A673 (cell line): ENCODE results near the gene POGLUT3. TPM values are rescaled to one million over a fixed set of nuclear protein-coding genes. Genes with fewer than 3 reads are reported as not detected.

Experiments
- BruUV-seq: library from RNA; stranded (reverse); fragments of 400-500 nt; replicated peaks from 2 replicates; lab custom pipeline; 2021; lab: Mats Ljungman, UMichigan
- CTCF ChIA-PET: fragments of 300-600 bp; sonication (Branson Sonifier 250); formaldehyde crosslinking; loops from one replicate; lab custom pipeline; 2022; ENCODE audit warnings: antibody characterized with exemption; lab: Charles Lee
- POLR2A ChIA-PET: fragments of 300-600 bp; sonication (Branson Sonifier 250); formaldehyde crosslinking; loops from one replicate; lab custom pipeline; 2022; ENCODE audit warnings: antibody characterized with exemption; ENCODE audit not compliant: low non-redundant PET; lab: Charles Lee
- DNase-seq: peaks from one replicate; pipeline ENCODE4 v3.0.0-alpha.2; 2015; ENCODE audit warnings: low spot score
- H3K27ac ChIP-seq: fragments of 200-600 bp; sonication (generic); 2 replicates; pipeline ENCODE4 v1.5.1; 2016; ENCODE audit warnings: mixed run types, low read depth, mild to moderate bottlenecking, mixed read lengths, antibody characterized with exemption, low read length; ENCODE audit not compliant: poor library complexity, severe bottlenecking
- H3K27me3 ChIP-seq: fragments of 200-600 bp; sonication (generic); replicated peaks from 2 replicates; pipeline ENCODE4 v1.6.1; 2017; ENCODE audit warnings: mixed run types, low read depth, mild to moderate bottlenecking, mixed read lengths, antibody characterized with exemption, low read length; ENCODE audit not compliant: insufficient read depth, poor library complexity
- H3K36me3 ChIP-seq: fragments of 200-600 bp; sonication (generic); 2 replicates; pipeline ENCODE4 v1.6.1; 2016; ENCODE audit warnings: mixed run types, mild to moderate bottlenecking, mixed read lengths, antibody characterized with exemption, low read length; ENCODE audit not compliant: insufficient read depth, poor library complexity, severe bottlenecking
- H3K4me1 ChIP-seq: fragments of 200-600 bp; sonication (generic); 2 replicates; pipeline ENCODE4 v1.6.1; 2017; ENCODE audit warnings: mixed run types, mild to moderate bottlenecking, mixed read lengths, antibody characterized with exemption, low read length; ENCODE audit not compliant: insufficient read depth, poor library complexity, severe bottlenecking
- H3K4me3 ChIP-seq: fragments of 200-600 bp; sonication (generic); 2 replicates; pipeline ENCODE4 v1.5.1; 2016; ENCODE audit warnings: low read depth, mixed run types, mild to moderate bottlenecking, mixed read lengths, low read length; ENCODE audit not compliant: poor library complexity, severe bottlenecking
- H3K9me3 ChIP-seq: fragments of 200-600 bp; sonication (generic); 2 replicates; pipeline ENCODE4 v1.6.1; 2016; ENCODE audit warnings: mixed run types, low read depth, mild to moderate bottlenecking, mixed read lengths, antibody characterized with exemption, low read length; ENCODE audit not compliant: poor library complexity, severe bottlenecking
- EZH2 ChIP-seq: fragments of 200-600 bp; sonication (generic); IDR thresholded peaks from 2 replicates; pipeline ENCODE4 v1.6.1; 2017; ENCODE audit warnings: borderline replicate concordance, low read depth, mild to moderate bottlenecking, mixed read lengths, antibody characterized with exemption, low read length; ENCODE audit not compliant: poor library complexity, severe bottlenecking
- intact Hi-C: fragments of 100-400 bp; cut with micrococcal nuclease; formaldehyde crosslinking; loops from one replicate; pipeline ENCODE4 v1.10.0; 2022; ENCODE audit not compliant: unreplicated experiment
- total RNA-seq: library from RNA; stranded (reverse); gene quantifications from 2 replicates; pipeline ENCODE4 v1.2.3, GENCODE V29; 2021
- TF ChIP-seq, protein P1 (sequence below): fragments of 300-800, 200-600 bp; sonication (generic); conservative IDR thresholded peaks from 2 replicates; pipeline ENCODE4 v1.5.1; 2017; ENCODE audit warnings: low read depth, mild to moderate bottlenecking, antibody characterized with exemption, low read length, moderate library complexity, mixed read lengths

The POGLUT3 gene
- total RNA-seq, 1 experiment from 2014 or later = 81.2 TPM

DNA sequence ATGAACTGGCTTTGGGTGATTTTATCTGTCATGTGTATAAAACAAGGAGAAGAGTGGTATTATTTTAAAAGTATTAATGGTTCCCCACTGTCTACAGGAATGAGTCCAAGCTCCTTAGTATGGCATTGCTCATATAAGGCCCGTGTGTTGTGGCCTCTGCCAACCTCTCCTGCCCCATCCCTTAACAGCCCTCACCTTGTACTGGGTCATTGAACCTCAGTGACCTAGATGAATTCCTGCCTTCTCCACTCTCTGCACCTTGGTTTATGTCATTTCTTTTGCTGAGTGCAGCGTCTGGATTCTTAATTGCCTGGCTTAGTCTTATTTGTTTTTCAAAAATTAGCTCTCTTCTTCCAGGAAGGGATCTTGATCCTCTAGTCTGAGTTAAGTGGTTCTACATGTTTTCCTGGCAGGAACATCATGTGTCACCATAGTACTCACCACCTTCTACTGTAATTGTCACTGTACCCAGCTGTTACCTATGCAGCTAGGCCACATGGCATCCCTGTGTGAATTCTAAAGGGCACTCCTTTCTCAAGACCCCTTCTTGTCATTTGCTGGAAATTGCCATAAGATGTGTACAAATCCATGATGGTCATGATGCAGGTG, 36.2 kb upstream of the POGLUT3 start:
- Histone ChIP-seq H3K36me3 (no peaks in the 10 kb centered on the region), H3K9me3 (no peaks in the 10 kb centered on the region), H3K4me3 (no peak overlapping the region), H3K27me3 (no peaks in the 10 kb centered on the region), H3K27ac (no peak overlapping the region), H3K4me1 (no peaks in the 10 kb centered on the region)
- BruUV-seq = no TSS peak
- CTCF ChIA-PET = no interaction called here
- intact Hi-C loops = no loop called here
- POLR2A ChIA-PET = no interaction called here
- no peak for DNase-seq
- TF ChIP-seq, protein P1, sequence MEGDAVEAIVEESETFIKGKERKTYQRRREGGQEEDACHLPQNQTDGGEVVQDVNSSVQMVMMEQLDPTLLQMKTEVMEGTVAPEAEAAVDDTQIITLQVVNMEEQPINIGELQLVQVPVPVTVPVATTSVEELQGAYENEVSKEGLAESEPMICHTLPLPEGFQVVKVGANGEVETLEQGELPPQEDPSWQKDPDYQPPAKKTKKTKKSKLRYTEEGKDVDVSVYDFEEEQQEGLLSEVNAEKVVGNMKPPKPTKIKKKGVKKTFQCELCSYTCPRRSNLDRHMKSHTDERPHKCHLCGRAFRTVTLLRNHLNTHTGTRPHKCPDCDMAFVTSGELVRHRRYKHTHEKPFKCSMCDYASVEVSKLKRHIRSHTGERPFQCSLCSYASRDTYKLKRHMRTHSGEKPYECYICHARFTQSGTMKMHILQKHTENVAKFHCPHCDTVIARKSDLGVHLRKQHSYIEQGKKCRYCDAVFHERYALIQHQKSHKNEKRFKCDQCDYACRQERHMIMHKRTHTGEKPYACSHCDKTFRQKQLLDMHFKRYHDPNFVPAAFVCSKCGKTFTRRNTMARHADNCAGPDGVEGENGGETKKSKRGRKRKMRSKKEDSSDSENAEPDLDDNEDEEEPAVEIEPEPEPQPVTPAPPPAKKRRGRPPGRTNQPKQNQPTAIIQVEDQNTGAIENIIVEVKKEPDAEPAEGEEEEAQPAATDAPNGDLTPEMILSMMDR = no peak
- no peak for TF ChIP-seq EZH2

DNA sequence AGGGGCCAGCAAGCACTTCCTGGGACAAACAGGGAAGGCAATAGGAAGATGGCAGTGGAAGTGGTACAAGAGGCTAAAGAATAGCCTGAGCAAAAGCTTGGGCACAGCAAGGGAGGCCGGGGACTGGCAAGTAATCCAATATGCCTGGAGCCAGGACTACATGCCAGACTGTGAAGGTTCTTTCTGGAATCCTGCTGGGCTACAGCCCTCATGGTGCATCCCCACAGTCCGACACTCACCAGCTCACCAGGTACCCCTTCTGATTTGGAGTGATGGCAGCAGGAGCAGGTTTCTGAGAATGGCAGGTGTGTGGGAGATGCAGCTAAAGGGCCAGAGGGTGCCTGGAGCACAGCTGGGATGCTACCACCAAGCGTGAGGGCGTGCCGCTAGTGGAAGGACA, 32.2 kb upstream of the POGLUT3 start:
- TF ChIP-seq, protein P1 = no peak
- TF ChIP-seq EZH2 = no peak
- no peak overlapping the region for H3K27ac ChIP-seq
- ChIA-PET POLR2A (no interaction called here), CTCF (no interaction called here)
- no peaks in the 10 kb centered on the region for H3K9me3 ChIP-seq
- H3K36me3 ChIP-seq = no peaks in the 10 kb centered on the region
- intact Hi-C loops = no loop called here
- H3K27me3 ChIP-seq = no peaks in the 10 kb centered on the region
- BruUV-seq = no TSS peak
- H3K4me3 ChIP-seq = no peak overlapping the region
- DNase-seq = no peak
- H3K4me1 ChIP-seq = no peaks in the 10 kb centered on the region

- Histone ChIP-seq H3K36me3 (no peaks in the 10 kb centered on the region), H3K27me3 (no peaks in the 10 kb centered on the region), H3K4me3 (no peak overlapping the region), H3K9me3 (no peaks in the 10 kb centered on the region), H3K27ac (no peak overlapping the region), H3K4me1 (no peaks in the 10 kb centered on the region)
- intact Hi-C loops = no loop called here
- ChIA-PET POLR2A (no interaction called here), CTCF (no interaction called here)
- no TSS peak for BruUV-seq
- no peak for TF ChIP-seq EZH2
- TF ChIP-seq, protein P1 = no peak
- DNase-seq = no peak
Observed at GRCh38 chr11:108527382-108527781, 29.2 kb upstream of the POGLUT3 start.
